GM12892 (cell line): Measurements from ENCODE around the gene PPP2R5C. TPM values are rescaled to one million over a fixed set of nuclear protein-coding genes. Genes with fewer than 3 reads are reported as not detected.
"Not testable (repeated sequence)": the region's sequence is repeated elsewhere in the genome, so short reads cannot be mapped to it uniquely, and the experiment has no call there.

Experiments
- DNase-seq: peaks from one replicate; pipeline ENCODE4 v3.0.0; 2011; ENCODE audit not compliant: insufficient read length
- FAIRE-seq: peaks from 2 replicates; lab custom pipeline; 2011; peaks lifted over from hg19 to GRCh38; lab: Jason Lieb, UNC
- POLR2A ChIP-seq: IDR thresholded peaks from 2 replicates; pipeline ENCODE4 v1.6.1; 2011; ENCODE audit warnings: low read depth, low read length, control low read depth
- POLR2AphosphoS5 ChIP-seq: IDR thresholded peaks from 2 replicates; pipeline ENCODE4 v1.6.1; 2011; ENCODE audit warnings: low read depth, low read length, control low read depth
- TAF1 ChIP-seq: IDR thresholded peaks from 2 replicates; pipeline ENCODE4 v1.6.1; 2011; ENCODE audit warnings: low read depth, mild to moderate bottlenecking, control low read depth, low read length, borderline replicate concordance
- polyA plus RNA-seq: library from polyadenylated mRNA; unstranded; fragments of >200 nt; gene quantifications from one replicate; pipeline ENCODE4 v1.2.1, GENCODE V29; 2012; ENCODE audit warnings: missing spikeins, inconsistent platforms; ENCODE audit not compliant: missing spikeins

Gene PPP2R5C
- polyA plus RNA-seq: 106 TPM

- DNase-seq: peak; percentile 90
These were observed at the start of gene PPP2R5C for GRCh38 chr14:101761032-101761880. TSS of gene PPP2R5C (plus strand) at chr14:101761709. CDS start at chr14:101761894, 185 bp downstream.

GRCh38 chr14:101711857-101712233 is 49.7 kb upstream of the PPP2R5C start:
- FAIRE-seq, DNase-seq: not testable (repeated sequence)

More at GRCh38 chr14:101761032-101761880, at the start of gene PPP2R5C:
- peak; percentile 23; the same call in 1 of the 2 replicates for TF ChIP-seq POLR2A
- TF ChIP-seq TAF1: no peak
- peak; percentile 86 for FAIRE-seq

- not testable (repeated sequence) for FAIRE-seq, DNase-seq
These were observed 49.2 kb upstream of the PPP2R5C start for GRCh38 chr14:101712341-101712740.

GRCh38 chr14:101713091-101713490 is 48.4 kb upstream of the PPP2R5C start:
- FAIRE-seq, DNase-seq: not testable (repeated sequence)

- TF ChIP-seq TAF1: no peak
- TF ChIP-seq POLR2A: no peak
- no peak for TF ChIP-seq POLR2AphosphoS5
- DNase-seq (no peak), FAIRE-seq (no peak)
These were observed 47.7 kb upstream of the PPP2R5C start for GRCh38 chr14:101713621-101714349.

GRCh38 chr14:101714394-101714793 is 47.1 kb upstream of the PPP2R5C start:
- DNase-seq (no peak), FAIRE-seq (no peak)
- TF ChIP-seq POLR2AphosphoS5 (no peak), TAF1 (no peak), POLR2A (no peak)

- DNase-seq (no peak), FAIRE-seq (no peak)
- no peak for TF ChIP-seq TAF1
- no peak for TF ChIP-seq POLR2AphosphoS5
- no peak for TF ChIP-seq POLR2A
These were observed 46.1 kb upstream of the PPP2R5C start for GRCh38 chr14:101715210-101716076.

GRCh38 chr14:101716077-101716950 is 45.2 kb upstream of the PPP2R5C start:
- DNase-seq (no peak), FAIRE-seq (no peak)
- no peak for TF ChIP-seq POLR2AphosphoS5
- TF ChIP-seq TAF1: no peak
- no peak for TF ChIP-seq POLR2A

- DNase-seq (no peak), FAIRE-seq (no peak)
- no peak for TF ChIP-seq TAF1
- TF ChIP-seq POLR2AphosphoS5: no peak
- no peak for TF ChIP-seq POLR2A
These were observed 44.4 kb upstream of the PPP2R5C start for GRCh38 chr14:101716956-101717662.
